ENCODE data around the gene PLK3.

PLK3 gene

GRCh38 chr1:44853201-44853600 lies 53.0 kb downstream of the PLK3 start:
- no peak overlapping the region for H3K4me3 ChIP-seq (ENCODE audit: low read depth in 1 of 2, low read length in 2 of 2)
- no peaks in the 10 kb centered on the region for H3K27me3 ChIP-seq (ENCODE audit: low read depth, low read length)
- H3K9me3 ChIP-seq (ENCODE audit: control insufficient read depth in 1 of 2, low read length in 2 of 2): no peaks in the 10 kb centered on the region
- no peak overlapping the region for H3K27ac ChIP-seq (ENCODE audit: low read length)
- peaks cover 7 to 8% of the 10 kb centered on the region in 2 donors for H3K36me3 ChIP-seq (ENCODE audit: control insufficient read depth in 1 of 2, insufficient read depth in 2 of 2, low read length in 2 of 2)
- H3K4me1 ChIP-seq (ENCODE audit: control insufficient read depth in 1 of 2, insufficient read depth in 2 of 2, low read length in 2 of 2): peaks cover 0 to 13% of the 10 kb centered on the region in 2 donors

- H3K36me3 ChIP-seq (ENCODE audit: control insufficient read depth in 1 of 2, insufficient read depth in 2 of 2, low read length in 2 of 2): peaks cover 5 to 7% of the 10 kb centered on the region in 2 donors
- H3K27me3 ChIP-seq (ENCODE audit: low read depth, low read length): no peaks in the 10 kb centered on the region
- H3K27ac ChIP-seq (ENCODE audit: low read length): no peak overlapping the region
- no peak overlapping the region for H3K4me3 ChIP-seq (ENCODE audit: low read depth in 1 of 2, low read length in 2 of 2)
- H3K9me3 ChIP-seq (ENCODE audit: control insufficient read depth in 1 of 2, low read length in 2 of 2): no peaks in the 10 kb centered on the region
- H3K4me1 ChIP-seq (ENCODE audit: control insufficient read depth in 1 of 2, insufficient read depth in 2 of 2, low read length in 2 of 2): no peaks in the 10 kb centered on the region
Measured at GRCh38 chr1:44854970-44855369, 54.8 kb downstream of the PLK3 start.

All from muscle layer of duodenum (tissue), 2 donors.